Right atrium auricular region (tissue), 2 donors: ENCODE results near the gene LHPP. TPM values are rescaled to one million over a fixed set of nuclear protein-coding genes. Genes with fewer than 3 reads are reported as not detected.

Source experiments
- DNase-seq: peaks from one replicate; pipeline ENCODE4 v3.0.0-alpha.2; 2019; ENCODE audit warnings: low spot score
- H3K27ac ChIP-seq, 2 donors: fragments of 200-600 bp; sonication (generic); 1 replicate in 1 of 2; 2 replicates in 1 of 2; pipeline ENCODE4 v1.5.1; 2016 to 2019
- H3K27me3 ChIP-seq, 2 donors: fragments of 200-600 bp; sonication (generic); one replicate each; pipeline versions ENCODE4 v1.5.1 to v1.6.0; 2017 to 2019
- H3K36me3 ChIP-seq: fragments of 200-600 bp; sonication (generic); one replicate; pipeline ENCODE4 v1.5.1; 2016
- H3K4me1 ChIP-seq, 2 donors: fragments of 200-600 bp; sonication (generic); one replicate each; pipeline versions ENCODE4 v1.5.1 to v1.6.0; 2017 to 2019
- H3K4me3 ChIP-seq, 2 donors: fragments of 200-600 bp; sonication (generic); 1 replicate in 1 of 2; 2 replicates in 1 of 2; pipeline ENCODE4 v1.5.1; 2017 to 2019; ENCODE audit warnings: mild to moderate bottlenecking in 1 of 2, moderate library complexity in 1 of 2
- H3K9me3 ChIP-seq, 2 donors: fragments of 200-600 bp; sonication (generic); one replicate each; pipeline ENCODE4 v1.5.1; 2019
- CTCF ChIP-seq, 2 donors: fragments of 200-600 bp; sonication (generic); IDR thresholded peaks; one replicate each; pipeline ENCODE4 v1.5.1; 2019; ENCODE audit warnings: antibody characterized with exemption in 2 of 2
- total RNA-seq, 2 donors: library from RNA; depleted of rRNA; stranded (reverse); fragments of >200 nt; gene quantifications; one replicate each; pipeline ENCODE4 v1.1.0, GENCODE V29; 2016

LHPP gene
- total RNA-seq, 2 donors from 2014 or later, result 10.3 to 23.7 TPM

DNA sequence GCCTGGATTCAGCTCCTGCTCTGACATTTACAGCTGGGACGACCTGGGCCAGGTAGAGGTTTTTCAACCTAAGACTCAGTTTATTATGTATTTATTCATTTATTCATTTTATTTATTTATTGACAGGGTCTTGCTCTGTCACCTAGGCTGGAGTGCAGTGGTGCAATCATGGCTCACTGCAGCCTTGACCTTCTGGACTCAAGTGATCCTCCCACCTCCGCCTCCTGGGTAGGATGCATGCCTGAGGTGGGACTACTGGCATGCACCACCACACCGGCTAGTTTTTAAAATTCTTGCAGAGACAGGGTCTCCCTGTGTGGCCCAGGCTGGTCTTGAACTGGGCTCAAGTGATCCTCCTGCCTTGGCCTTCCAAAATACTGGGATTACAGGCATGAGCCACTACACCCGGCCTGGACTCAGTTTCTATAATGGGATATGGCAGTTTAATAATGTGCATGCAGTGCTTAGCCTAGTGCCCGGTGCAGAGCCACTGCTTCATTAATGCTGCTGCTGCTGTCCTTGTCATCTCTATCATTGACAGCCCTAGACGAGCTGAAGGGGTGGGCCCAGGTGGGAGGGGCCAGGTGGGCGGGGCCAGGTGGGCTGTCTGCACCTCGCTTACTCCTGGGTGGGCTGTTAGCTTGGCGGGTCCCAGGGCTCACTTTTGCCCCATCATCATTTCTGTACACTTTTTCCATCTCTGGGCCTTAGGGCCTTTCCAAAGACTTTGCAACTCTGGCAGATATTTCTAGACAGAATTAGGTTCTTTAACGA, 92.6 kb downstream of the LHPP start:
- Histone ChIP-seq H3K4me1 (peaks cover 0 to 16% of the 10 kb centered on the region in 2 donors), H3K4me3 (no peak overlapping the region), H3K36me3 (no peaks in the 10 kb centered on the region), H3K27ac (no peak overlapping the region), H3K9me3 (no peaks in the 10 kb centered on the region), H3K27me3 (no peaks in the 10 kb centered on the region)
- DNase-seq, result no peak
- TF ChIP-seq CTCF (IDR thresholded peaks at IDR 0.05), result no peak

DNA sequence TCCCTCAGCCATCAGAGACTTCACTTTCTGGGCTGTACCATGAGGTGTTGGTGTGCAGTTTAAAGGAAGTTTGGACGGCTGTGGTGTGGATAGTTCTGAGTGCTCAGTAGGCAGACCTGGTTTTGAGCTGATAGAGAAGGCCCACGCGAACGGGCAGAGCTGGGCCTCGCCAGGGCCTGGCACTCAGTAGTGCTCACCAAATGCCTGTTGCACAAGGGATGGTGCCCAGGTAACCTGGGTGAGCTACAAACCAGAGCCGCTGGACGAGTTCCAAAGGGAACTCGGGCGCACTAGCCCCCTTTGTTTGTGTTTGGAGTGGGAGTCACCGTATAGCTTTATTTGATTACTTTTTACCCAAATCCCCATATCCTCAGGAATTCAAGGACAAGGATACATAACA, 95.5 kb downstream of the LHPP start:
- Histone ChIP-seq H3K27ac (no peak overlapping the region), H3K36me3 (no peaks in the 10 kb centered on the region), H3K4me3 (no peak overlapping the region), H3K4me1 (peaks cover 0 to 36% of the 10 kb centered on the region in 2 donors), H3K9me3 (no peaks in the 10 kb centered on the region), H3K27me3 (no peaks in the 10 kb centered on the region)
- DNase-seq, result no peak
- no peak for TF ChIP-seq CTCF (IDR thresholded peaks at IDR 0.05)

DNA sequence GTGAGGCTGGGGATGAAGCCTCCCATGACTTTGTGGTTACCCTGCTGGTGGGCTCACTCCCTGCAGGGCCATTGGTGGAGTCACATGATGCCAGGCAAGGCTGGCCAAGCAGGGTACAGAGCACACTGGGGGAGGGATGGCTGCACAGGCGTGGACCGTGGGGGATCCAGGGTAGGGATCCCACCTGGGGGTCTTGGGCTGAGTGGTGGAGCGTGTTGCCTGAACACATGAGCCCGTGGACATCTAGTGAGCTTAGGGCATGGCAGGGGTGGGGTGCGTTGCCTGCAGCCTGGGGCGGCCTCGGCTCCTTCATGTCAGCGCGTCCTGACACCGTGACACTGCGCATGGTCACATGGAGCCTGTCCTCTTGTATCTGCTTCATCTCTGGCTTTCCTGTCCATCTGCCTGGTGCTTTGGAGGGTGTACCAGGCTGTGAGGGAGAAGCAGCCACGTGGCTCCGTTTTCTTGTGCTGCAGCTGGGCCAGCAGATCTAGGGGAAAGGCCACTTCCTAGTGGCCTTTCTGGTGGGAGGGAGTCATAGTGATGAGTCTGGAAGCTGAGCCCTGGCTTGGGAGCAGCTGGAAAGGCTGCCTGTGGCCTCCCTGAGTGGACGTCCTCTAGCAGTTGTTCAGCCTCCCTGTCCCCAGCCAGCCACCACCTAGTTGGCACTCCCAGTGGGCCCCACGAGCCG, 96.2 kb downstream of the LHPP start:
- peaks cover 0 to 36% of the 10 kb centered on the region in 2 donors for H3K4me1 ChIP-seq
- no peaks in the 10 kb centered on the region for H3K27me3 ChIP-seq
- H3K4me3 ChIP-seq, result no peak overlapping the region
- no peaks in the 10 kb centered on the region for H3K9me3 ChIP-seq
- H3K27ac ChIP-seq, result peak overlapping the region in 1 of 2 donors; percentile 83
- DNase-seq, result no peak
- no peak for TF ChIP-seq CTCF (IDR thresholded peaks at IDR 0.05)
- H3K36me3 ChIP-seq, result no peaks in the 10 kb centered on the region

GRCh38 chr10:124558339-124559321, 97.0 kb downstream of the LHPP start:
- no peak for TF ChIP-seq CTCF (IDR thresholded peaks at IDR 0.05)
- Histone ChIP-seq H3K27ac (peak overlapping the region; percentile 81 to 83), H3K36me3 (no peaks in the 10 kb centered on the region), H3K4me3 (no peak overlapping the region), H3K4me1 (peaks cover 0 to 36% of the 10 kb centered on the region in 2 donors), H3K9me3 (no peaks in the 10 kb centered on the region), H3K27me3 (no peaks in the 10 kb centered on the region)
- no peak for DNase-seq

DNA sequence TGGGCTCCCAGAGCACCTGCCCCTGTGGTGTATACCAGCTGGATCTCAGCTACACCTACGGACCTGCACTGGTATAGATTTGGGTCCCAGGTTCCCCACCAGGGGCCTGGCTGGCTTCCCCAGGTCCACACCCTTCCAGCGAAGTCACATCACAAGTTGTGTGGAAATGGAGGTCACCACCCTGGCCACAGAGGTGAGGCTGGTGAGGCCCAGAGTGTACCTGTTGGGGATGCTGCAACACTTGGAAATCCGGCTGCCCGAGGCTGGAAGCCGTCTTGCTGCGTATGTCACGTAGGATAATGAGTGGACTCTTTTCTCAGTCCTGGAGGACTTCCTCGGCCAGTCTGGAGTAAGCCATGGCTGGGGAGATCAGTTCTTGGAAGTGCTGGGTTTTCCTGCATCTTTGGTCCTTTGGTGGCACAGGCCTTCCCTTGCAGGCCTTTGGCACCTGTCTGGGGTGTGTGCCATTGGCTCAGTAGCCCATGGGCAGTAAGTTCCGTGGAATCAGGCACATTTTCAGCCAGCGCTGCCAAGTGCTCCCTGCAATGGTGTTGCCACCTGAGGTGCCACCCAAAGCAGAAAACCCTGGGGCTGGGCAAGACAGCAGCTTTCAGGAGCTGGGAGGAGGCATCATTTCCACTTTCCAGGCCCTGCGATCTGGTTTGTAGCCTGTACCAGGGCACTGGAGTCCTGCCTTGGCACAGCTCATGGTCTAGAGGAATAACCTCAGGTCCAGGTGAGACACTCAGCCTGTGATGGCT, 97.9 kb downstream of the LHPP start:
- no peak for TF ChIP-seq CTCF (IDR thresholded peaks at IDR 0.05)
- Histone ChIP-seq H3K4me3 (no peak overlapping the region), H3K9me3 (no peaks in the 10 kb centered on the region), H3K27ac (peak overlapping the region; percentile 81 to 83), H3K27me3 (no peaks in the 10 kb centered on the region), H3K4me1 (peaks cover 0 to 36% of the 10 kb centered on the region in 2 donors), H3K36me3 (no peaks in the 10 kb centered on the region)
- DNase-seq, result no peak
